COLO668 (cell line): Measurements from ENCODE around the gene GPBAR1.
"Not testable (repeated sequence)": the region's sequence is repeated elsewhere in the genome, so short reads cannot be mapped to it uniquely, and the experiment has no call there.

Experiments
- DNase-seq: peaks from one replicate; lab custom pipeline; 2025; ENCODE audit not compliant: unreplicated experiment; lab: John Stamatoyannopoulos, UW

Gene GPBAR1

DNA sequence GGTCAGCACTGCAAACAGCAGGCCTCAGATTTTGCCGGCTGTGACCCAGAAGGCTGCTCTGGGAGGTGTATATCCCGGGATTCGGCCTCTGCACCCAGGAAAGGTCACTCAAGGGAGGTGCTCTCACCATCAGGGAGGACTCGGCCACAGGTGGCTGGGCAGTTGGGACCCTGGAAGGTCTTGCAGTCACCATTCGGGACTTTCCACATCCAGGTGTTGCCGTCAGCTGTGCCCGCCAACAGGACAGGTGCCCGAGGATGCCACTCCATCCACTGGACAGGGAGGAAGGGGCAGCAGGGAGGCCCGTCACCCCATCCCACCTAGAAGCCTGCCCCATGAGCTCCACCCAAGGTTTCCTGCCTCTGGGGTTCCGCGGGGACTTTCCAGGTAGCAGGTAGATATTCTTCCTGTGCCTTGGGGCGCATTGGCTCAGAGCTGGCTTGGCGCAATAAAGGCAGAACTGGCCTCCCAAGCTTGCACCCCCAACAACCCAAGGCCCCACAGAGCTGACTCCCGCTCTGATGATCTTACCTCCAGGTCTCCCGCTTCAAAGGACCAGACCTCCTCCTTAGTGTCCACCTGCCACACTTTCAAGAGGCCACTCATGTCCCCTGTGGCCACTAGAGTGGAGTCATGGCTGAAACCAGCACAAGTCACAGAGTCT, 5.6 kb downstream of the GPBAR1 start:
- no peak for DNase-seq

DNA sequence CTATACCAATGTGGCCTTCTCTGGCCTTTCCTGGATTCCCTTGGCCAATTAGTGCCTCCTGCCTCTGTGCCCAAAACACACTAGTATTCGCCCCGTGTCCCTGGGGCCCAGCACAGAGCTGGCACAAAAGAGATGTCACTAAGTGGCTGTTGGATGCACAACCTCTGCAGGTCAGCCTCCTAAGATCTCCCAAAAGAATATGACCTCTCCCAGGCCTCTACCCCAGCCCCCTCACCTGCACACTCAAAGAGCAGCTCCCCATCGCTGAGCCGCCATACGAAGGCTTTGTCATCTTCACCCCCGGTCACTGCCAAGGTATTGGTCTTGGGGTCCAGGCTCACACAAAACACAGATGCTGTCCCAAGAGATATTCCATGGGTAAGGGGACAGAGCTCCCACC, 6.4 kb downstream of the GPBAR1 start:
- no peak for DNase-seq

DNA sequence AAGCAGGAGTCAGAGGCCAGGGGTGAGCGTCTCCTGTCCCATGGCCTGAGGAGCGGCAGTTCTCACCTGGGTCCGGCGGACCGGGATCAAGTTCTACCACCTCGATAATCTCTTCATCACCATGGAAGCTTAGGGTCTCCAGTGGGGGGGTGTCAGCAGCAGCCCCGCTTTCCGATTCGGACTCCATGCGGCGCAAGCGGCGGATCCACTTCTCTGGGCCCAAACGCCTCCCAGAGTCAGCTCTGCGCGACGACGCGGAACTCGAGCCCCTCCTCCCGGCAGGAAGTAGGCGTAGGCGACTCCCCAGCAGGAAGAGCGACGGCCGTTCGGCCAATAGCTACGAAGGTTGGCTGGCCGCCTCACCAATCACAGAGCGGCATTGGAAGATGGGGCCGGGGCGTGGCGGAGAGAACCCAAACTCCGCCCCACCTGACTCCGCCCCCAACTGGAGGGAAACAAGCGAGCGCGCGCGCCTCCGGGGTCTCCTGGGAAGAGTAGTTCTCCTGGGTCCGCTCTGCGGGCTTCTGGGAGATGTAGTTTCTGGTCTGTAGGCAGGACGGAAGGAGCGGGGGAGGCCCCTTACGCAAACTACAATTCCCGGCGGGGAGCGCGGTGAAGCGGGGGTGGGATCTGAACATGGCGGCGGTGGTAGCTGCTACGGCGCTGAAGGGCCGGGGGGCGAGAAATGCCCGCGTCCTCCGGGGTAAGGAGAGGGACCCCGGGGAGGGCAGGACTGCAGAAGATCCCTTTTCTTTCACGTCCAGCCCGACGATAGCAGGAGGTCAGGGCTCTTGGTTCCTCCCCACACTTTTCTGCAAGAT, 9.3 kb downstream of the GPBAR1 start, which contains the start of the genes AAMP and PNKD:
AAMP (minus strand) TSS at position 238 of the 821 bp plus-strand sequence; CDS start at position 187, 51 bp downstream.
PNKD (plus strand) TSS at position 620 of the 821 bp plus-strand sequence; CDS start at position 637, 17 bp downstream.
- peak; percentile 99 for DNase-seq

DNA sequence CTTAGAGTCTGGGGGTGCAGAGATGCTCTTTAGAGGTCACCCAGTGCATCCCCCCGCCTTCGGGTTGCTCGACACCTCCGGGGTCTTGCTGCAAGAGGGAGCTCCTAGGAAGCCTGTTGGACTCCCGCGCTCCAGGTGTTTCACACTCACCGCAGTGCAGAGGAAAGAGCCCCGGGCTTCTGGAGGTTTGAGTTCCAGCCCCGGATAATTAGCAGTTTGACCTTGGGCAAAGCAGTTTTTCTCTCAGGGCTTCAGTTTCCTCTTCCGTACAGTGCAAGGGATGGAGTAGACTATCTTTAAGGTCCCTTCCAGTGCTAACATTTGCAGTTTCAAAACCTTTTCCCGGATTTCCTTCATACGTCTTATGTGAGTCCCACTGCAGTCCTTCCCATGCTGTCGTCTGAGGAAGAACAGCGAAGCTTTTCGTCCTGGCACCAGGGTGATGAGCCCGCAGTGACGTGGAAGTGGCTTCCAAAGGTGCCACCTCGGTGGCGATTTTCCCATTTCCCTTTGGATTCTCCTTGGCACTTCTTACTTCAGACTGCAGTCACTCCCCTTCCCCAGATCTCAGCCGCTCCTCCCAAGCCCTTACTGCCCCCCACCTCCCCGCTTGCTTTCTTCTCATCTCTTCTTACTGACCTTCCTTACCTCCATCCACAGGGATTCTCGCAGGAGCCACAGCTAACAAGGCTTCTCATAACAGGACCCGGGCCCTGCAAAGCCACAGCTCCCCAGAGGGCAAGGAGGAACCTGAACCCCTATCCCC, 10.1 kb downstream of the GPBAR1 start:
- no peak for DNase-seq

DNA sequence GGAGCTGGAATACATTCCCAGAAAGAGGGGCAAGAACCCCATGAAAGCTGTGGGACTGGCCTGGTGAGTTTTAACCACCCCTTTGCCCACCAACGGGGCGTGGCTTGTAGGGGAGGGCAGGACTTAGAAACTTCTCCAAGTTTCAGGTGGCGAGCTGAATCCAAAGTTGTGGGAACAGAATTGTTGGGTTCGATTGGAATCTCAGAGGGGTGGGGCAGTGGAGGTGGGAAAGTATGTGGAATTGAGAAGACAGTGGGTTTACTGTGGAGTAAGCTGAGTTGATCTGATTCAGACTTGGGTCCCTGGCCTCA, 10.6 kb downstream of the GPBAR1 start:
- DNase-seq = no peak

DNA sequence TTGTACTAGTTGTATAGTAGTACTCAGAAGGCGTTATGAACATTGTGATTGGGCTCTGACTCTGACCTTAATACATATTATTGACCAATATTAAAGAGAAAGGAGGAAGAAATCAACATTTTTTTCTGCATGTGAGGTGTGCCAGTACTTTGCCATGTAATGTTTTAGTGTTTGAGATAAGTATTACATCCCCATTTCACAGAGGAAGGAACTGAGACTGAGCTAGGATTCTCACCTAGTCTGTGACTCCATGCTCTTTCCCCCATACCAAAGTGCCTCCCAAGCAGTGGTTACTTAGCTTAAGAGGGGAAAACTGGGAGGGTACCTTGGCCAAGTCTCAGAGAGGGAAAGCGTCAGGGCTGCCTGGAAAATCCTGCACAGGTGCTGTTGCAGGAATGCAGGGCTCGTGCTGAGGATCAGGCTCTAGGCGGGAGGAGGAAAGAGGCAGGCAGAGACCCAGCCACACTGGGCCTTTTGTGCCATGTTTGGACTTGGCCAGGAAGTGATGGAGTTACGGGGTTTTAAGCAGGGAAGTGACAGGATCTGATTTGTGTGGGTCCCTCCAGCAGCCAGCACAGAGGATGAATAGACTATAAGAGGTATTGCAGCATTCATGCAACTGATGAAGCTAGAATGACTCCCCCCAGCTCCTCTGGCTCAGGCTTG, 11.2 kb downstream of the GPBAR1 start:
- no peak for DNase-seq

DNA sequence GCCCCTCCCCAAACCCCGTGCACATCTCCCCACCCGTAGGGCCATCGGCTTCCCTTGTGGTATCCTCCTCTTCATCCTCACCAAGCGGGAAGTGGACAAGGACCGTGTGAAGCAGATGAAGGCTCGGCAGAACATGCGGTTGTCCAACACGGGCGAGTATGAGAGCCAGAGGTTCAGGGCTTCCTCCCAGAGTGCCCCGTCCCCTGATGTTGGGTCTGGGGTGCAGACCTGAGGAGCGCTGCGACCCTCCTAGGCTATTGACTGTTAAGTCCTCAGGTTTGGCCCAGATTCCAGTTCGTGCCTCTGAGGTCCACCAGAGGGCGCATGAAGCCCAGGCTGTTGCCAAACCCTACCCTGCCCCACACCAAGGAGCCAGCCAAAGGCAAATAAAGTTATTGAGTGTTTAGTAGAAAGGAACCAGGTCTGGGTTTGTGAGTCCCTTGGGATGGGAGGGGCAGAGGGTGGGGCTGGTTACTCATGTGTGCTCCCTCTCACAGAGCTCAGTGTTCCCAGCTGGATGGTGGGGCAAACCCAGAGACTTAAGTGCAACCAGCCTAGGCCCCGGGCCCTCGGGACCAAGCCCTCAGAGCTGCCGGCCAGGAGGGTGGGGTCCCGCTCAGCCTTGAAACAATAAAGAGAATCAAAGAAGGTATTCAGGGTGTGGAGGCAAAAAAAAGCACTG, 11.9 kb downstream of the GPBAR1 start:
- peak; percentile 65 for DNase-seq

DNA sequence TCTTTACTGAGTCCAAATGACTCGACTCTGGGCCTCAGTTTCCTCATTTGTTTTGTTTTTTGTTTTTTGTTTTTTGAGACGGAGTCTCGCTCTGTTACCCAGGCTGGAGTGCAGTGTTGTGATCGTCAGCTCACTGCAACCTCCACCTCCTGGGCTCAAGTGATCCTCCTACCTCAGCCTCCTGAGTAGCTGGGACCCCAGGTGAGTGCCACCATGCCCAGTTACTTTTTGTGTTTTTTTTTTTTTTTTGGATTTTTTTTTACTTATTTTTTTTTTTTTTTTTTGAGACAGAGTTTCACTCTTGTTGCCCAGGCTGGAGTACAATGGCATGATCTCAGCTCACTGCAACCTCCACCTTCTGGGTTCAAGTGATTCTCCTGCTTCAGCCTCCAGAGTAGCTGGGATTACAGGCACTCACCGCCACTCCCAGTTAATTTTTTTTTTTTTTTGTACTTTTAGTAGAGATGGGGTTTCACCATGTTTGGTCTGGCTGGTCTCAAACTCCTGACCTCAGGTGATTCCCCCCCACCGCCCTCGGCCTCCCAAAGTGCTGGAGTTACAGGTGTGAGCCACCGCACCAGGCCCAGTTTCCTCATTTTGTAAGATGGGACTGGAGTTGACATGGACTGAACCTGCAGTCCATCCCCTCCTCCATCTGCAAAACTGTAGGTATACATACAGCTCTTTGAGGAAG, 12.5 kb downstream of the GPBAR1 start:
- not testable (repeated sequence) for DNase-seq

DNA sequence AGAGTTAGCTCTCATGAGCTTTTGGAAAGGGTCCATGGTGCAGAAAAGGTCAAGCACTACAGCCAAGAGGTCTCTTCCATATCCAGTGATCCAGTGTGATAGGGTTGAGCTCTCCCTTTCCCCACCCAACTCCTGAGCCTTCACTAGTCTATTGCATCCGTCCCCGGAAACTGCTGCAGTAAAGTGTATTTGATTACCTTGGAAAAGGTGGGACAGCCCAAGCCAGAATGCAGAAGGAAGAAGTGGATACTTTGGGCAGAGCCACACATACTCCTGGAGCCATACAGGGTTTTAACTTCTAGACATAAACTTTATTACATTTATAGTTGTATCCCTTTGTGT, 13.1 kb downstream of the GPBAR1 start:
- no peak for DNase-seq

DNA sequence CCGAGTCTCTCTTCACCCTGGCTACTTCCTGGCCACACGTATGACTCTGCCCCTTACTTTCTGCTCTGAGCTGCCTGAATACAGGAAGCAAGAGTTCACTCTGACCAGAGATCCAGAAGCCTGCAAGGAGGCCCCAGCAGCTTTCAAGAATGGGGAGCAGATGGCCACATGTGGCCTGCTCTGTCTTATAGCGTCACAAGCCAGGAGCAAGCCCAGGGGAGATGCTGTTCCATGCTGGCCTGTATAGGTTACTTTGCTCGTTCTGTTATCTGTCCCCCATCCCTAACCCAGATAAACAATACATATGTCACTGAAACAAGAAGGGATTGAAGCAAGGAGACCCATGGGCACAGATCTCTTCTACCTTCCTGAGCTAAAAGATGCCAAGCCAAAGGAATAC, 13.8 kb downstream of the GPBAR1 start:
- DNase-seq = no peak

DNA sequence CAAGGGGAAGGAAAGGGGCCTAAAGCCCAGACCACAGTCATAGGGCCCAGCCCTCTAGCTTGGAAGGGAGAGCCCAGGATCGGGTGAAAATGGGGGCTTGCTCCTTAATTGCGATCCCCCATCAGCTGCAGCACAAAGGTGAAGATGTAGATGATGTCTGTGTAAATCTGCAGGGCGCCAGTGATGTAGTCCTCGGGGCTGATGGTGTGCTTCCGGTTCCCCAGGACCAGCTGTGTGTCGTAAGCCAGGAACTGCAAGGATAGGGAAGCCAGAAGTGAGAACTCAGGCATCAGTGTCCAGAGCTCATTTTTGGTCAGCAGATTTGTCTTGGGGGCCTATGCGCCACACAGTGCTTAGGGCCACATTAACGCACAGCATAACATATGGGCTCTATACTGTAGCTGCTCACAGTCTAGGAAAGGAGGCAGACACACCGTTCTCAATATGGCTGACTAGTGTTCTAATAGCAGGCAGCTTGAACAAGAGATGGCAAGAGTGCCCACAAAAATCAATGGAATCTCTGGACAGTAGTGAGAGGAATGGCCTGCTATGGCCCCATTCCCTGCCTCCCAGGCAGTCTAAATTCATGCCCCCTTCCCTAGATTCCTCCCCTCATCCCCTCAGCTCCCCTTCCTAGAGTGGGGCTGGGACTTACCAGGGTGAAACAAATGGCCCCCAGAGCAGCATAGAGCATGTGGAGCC, 14.7 kb downstream of the GPBAR1 start:
- DNase-seq = no peak

DNA sequence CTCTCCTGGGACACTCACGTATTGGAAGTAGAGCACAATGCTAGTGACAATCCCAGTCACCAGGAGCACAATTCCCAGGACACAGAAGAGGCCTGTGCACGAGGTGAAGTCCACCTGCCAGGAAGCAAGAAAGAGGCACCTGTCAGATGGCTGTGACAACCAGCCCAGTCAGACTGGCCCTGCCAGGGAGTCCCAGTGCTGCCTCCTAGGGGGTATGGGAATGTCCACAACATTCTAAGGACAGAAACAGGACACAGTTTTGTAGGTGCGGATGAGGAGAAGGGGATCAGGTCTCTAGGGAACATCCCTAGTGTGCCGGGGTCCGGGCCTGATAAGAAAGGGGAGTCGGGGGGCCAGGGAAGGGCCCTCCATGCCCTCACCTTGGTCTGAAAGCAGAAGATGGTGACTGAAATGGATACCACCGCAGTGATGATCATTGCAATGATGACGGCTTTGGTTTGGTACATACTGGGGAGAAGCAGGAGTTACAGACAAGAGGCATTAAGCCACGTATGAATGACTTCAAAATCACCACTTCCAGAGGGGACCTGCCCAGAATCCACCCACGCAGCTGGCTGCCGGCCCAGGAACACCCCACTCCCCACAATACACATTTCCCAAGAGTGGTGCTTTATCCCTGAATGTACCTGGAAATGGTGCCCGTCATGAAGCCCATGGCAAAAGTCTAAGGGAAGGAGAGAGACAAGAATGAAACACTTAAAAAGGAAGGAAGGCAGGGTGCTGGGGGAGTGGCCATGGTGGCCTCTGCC, 16.4 kb downstream of the GPBAR1 start:
- DNase-seq = peak; percentile 9

DNA sequence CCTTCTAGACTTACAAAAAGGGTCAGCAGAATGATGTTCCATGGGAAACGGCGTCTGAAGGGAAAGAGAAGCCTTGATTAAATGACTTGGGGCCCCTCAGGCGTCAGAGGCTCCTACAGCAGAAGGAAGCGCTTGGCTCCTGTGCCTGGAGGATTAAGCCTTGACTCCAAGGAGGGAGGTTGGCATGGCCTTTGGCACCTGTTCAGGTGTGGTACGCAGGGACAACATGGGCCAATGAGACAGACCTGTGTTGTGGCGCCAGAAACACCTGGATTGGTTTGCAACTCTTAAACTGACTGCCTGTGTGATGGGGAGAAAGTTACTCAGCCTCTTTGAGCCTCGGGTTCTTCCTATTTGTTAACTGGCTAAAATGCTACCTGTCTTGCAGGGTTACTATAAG, 17.1 kb downstream of the GPBAR1 start:
- no peak for DNase-seq

DNA sequence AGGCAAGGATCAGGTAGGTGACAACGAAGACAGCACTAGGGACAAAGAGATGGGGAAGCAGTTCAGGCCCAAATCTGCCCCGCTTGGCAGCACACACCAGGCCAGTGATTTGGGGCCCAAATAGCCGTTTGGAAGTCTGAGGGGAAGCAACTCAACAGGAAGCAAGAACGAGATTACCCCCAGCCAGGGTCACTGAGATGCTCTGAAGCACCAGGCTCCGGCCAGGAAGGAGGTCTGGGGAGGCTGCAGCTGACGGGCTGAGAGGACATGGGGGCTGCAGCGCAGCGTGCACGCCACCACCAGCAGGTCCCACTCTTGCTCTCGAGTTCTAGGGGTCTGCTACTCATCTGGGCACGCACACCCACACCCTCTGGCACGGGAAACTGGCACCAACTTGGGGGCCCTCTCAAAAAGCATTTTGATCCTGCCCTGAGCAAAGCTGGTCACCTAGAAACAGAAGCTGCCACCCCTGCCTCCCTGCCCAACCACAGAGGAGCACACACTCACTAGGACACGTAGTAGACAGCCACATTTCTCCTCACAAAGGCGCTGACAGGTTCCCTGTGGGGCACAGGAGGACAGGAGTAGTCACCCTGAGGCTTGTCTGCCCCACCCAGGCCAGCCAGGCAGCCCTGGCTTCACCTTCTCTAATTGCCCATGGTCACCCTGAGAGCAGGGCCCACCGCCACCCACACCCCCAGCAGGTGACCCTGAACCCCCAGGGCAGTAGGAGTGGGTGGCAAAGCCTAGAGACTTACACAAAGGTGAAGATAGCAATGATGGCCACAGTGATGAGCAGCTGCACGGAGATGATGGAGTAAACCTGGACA, 17.9 kb downstream of the GPBAR1 start:
- DNase-seq = no peak

DNA sequence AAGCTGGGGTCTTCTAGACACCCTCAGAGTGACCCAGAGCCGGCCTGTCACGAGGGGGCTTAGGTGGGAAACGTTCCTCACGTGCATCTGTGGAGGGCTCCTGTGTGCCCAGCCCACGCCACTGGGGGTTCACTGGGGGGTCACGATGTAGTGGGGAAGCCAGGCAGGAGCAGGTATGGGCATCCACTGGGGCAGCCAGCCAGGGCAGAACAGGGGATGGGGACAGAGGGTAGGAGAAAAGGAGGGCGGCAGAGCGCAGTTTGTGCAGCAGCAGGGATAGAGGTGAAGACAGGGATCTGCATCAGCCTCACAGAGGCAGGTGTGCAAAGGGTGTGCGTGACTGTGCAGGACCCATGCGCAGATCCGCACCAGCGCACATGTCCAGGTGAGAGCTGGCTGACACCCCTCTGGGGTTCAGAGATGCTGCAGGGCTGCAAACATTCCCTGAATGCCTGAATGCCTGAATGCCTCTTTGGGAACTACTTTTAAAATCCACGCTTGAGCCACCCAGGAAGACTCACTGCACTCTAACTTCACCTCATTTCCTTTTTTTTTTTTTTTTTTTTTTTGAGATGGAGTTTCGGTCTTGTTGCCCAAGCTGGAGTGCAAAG, 19.6 kb downstream of the GPBAR1 start:
- DNase-seq = no peak

DNA sequence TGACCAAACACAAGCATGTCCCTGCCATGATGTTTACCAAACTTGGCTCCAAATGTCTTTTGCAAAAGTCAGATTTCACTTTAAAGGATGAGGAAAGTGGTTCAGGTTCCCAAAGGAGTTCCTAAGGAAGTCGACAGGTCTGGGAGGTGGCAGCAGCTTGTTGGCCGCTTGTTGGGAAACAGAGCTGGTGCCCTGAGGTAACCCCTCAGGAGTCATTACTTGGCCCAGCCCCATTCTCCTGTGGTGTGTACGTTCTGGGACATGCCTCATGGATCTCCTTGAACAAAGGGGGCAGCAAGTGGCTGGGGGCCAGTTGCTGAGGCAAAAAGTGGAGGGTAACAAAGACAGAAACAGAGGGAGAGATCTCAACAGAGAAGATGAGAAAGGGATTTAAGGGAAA, 20.6 kb downstream of the GPBAR1 start:
- no peak for DNase-seq

DNA sequence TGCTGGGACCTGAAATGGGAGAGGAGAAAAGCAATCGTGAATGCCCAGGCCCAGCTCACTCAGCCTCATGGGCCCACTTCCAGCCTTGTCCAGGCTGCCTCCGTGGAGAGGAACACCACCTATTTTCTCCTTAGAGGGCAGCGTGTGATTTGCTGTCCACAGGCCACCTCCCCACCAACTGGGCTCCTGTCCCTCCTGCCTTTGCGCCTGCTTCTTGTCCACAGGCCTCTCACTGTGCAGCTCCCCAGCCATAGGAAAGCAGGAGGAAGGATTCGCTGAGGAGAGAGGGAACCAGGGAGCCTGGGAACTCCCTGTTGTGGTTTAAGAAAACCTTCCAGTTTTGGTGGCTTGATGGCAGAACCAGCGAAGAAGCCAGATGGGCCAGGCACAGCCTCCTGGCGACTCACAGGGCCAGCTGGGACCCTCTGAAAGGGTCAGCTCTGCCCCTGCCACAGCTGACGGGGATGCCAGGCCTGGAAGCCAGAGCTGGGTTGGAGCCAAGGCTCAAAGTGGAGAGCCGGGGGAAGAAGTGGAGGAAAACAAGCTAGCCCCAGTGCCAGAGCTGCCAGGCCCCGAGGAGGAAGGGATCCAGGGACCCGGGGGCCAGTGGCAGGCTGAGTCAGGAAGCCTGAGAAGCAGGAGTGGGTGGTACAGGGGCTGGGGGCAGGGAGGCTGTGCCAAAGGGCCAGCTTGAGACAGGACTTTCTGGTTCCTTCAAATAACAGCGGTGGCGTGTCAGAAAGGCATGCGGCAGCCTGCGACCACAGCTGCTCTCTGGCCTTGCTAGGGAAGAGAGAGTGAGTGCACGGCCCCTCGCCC, 21.6 kb downstream of the GPBAR1 start:
- no peak for DNase-seq
